ENCODE measurements around the gene ATRX.

DNA sequence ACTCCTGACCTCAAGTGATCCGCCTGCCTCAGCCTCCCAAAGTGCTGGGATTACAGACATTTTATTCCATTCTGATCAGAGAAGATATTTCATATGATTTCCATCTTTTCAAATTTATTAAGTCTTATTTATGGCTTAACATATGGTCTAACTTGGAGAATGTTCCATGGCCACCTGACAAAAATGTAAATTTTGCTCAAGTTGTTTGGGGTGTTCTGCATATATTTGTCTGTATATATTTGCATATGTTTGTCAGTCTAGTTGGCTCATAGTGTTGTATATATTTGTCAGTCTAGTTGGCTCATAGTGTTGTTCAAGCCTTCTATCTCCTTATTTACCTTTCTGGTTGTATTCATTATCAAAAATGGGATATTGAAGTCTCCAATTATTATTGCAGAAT, 16.2 kb upstream of the ATRX start:
- TF ChIP-seq, protein P1, sequence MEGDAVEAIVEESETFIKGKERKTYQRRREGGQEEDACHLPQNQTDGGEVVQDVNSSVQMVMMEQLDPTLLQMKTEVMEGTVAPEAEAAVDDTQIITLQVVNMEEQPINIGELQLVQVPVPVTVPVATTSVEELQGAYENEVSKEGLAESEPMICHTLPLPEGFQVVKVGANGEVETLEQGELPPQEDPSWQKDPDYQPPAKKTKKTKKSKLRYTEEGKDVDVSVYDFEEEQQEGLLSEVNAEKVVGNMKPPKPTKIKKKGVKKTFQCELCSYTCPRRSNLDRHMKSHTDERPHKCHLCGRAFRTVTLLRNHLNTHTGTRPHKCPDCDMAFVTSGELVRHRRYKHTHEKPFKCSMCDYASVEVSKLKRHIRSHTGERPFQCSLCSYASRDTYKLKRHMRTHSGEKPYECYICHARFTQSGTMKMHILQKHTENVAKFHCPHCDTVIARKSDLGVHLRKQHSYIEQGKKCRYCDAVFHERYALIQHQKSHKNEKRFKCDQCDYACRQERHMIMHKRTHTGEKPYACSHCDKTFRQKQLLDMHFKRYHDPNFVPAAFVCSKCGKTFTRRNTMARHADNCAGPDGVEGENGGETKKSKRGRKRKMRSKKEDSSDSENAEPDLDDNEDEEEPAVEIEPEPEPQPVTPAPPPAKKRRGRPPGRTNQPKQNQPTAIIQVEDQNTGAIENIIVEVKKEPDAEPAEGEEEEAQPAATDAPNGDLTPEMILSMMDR (conservative IDR thresholded peaks at IDR 0.05; ENCODE audit: low read length): no peak
- no peak for TF ChIP-seq EZH2phosphoT487 (IDR thresholded peaks at IDR 0.05; ENCODE audit: borderline replicate concordance)

All from Loucy (cell line).